Right lobe of liver (tissue), 4 donors: ENCODE measurements around the gene BRIP1.

Experiments
- CTCF ChIP-seq, 4 donors: fragments of 200-600 bp in 3 of 4; fragments of 450-650 bp in 1 of 4; IDR thresholded peaks; one replicate each; pipeline versions ENCODE4 v1.5.1 to v1.8.0; 2016 to 2022; ENCODE audit warnings: antibody characterized with exemption in 4 of 4, mild to moderate bottlenecking in 2 of 4
- POLR2A ChIP-seq: fragments of 450-650 bp; IDR thresholded peaks from one replicate; pipeline ENCODE4 v1.6.1; 2017; ENCODE audit warnings: antibody characterized with exemption, mild to moderate bottlenecking
- donor health status: DM: no; HTN: no; CAD: no.
- donor health status: DM: no; HTN: no; CAD: no.
- donor health status: DM: no; HTN: yes; CAD: no.

- TF ChIP-seq CTCF (IDR thresholded peaks at IDR 0.05) (no peak), POLR2A (no peak)
Observed at GRCh38 chr17:61862105-61862574, 1.2 kb downstream of the BRIP1 start.
